ENCODE measurements around the gene ZMYND19.
"Not testable (repeated sequence)": the region's sequence is repeated elsewhere in the genome, so short reads cannot be mapped to it uniquely, and the experiment has no call there.

Gene ZMYND19

DNA sequence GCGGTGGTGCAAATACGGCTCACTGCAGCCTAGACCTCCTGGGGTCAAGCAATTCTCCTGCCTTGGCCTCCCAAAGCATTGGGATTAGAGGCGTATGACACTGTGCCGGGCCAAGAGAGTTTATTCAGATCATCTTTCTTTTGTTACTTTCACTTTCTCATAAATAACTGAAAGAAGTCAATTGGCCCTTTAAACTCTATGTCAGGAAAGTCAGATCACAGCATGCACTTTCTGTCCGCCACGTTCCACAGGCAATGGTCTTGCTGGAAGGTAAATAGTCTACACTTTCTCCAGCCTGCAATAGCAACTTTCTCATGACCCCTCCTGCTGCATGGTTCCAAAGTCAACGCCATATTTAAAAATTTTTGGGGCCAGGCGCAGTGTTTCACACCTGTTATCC lies 8.6 kb upstream of the ZMYND19 start:
- Histone ChIP-seq H3K4me1 (no peaks in the 10 kb centered on the region), H3K27me3 (ENCODE audit: control insufficient read depth, insufficient read depth, low read length) (no peaks in the 10 kb centered on the region), H3K36me3 (ENCODE audit: control insufficient read depth, insufficient read depth, low read length) (no peaks in the 10 kb centered on the region), H2AFZ (no peak overlapping the region), H3K9ac (no peak overlapping the region), H3K4me2 (ENCODE audit: low read length) (no peak overlapping the region), H3K27ac (no peak overlapping the region), H3K4me3 (ENCODE audit: low read depth, low read length) (no peak overlapping the region), H3K9me3 (ENCODE audit: control insufficient read depth, low read length) (no peaks in the 10 kb centered on the region), H3K79me2 (no peaks in the 10 kb centered on the region)
- no peak for TF ChIP-seq CTCF (IDR thresholded peaks at IDR 0.05)

- H3K27me3 ChIP-seq (ENCODE audit: control insufficient read depth, insufficient read depth, low read length); H2AFZ ChIP-seq; H3K4me3 ChIP-seq (ENCODE audit: low read depth, low read length): not testable (repeated sequence)
Measured at GRCh38 chr9:137596577-137596976, 6.3 kb upstream of the ZMYND19 start.

GRCh38 chr9:137593176-137593575 lies 2.9 kb upstream of the ZMYND19 start:
- no peaks in the 10 kb centered on the region for H3K36me3 ChIP-seq (ENCODE audit: control insufficient read depth, insufficient read depth, low read length)
- no peaks in the 10 kb centered on the region for H3K9me3 ChIP-seq (ENCODE audit: control insufficient read depth, low read length)
- H3K79me2 ChIP-seq: no peaks in the 10 kb centered on the region
- no peak overlapping the region for H3K4me3 ChIP-seq (ENCODE audit: low read depth, low read length)
- no peak overlapping the region for H3K27ac ChIP-seq
- no peak overlapping the region for H2AFZ ChIP-seq
- H3K9ac ChIP-seq: no peak overlapping the region
- TF ChIP-seq CTCF (IDR thresholded peaks at IDR 0.05): no peak
- H3K4me2 ChIP-seq (ENCODE audit: low read length): no peak overlapping the region
- H3K4me1 ChIP-seq: peaks cover 4% of the 10 kb centered on the region
- H3K27me3 ChIP-seq (ENCODE audit: control insufficient read depth, insufficient read depth, low read length): no peaks in the 10 kb centered on the region

More at GRCh38 chr9:137596577-137596976, 6.3 kb upstream of the ZMYND19 start:
- not testable (repeated sequence) for H3K4me1 ChIP-seq; H3K79me2 ChIP-seq; H3K36me3 ChIP-seq (ENCODE audit: control insufficient read depth, insufficient read depth, low read length); H3K9me3 ChIP-seq (ENCODE audit: control insufficient read depth, low read length); H3K27ac ChIP-seq; H3K4me2 ChIP-seq (ENCODE audit: low read length); H3K9ac ChIP-seq

GRCh38 chr9:137592767-137593166 lies 2.5 kb upstream of the ZMYND19 start:
- TF ChIP-seq CTCF (IDR thresholded peaks at IDR 0.05): no peak
- Histone ChIP-seq H3K79me2 (no peaks in the 10 kb centered on the region), H3K27me3 (ENCODE audit: control insufficient read depth, insufficient read depth, low read length) (no peaks in the 10 kb centered on the region), H3K9ac (no peak overlapping the region), H3K36me3 (ENCODE audit: control insufficient read depth, insufficient read depth, low read length) (no peaks in the 10 kb centered on the region), H2AFZ (no peak overlapping the region), H3K9me3 (ENCODE audit: control insufficient read depth, low read length) (no peaks in the 10 kb centered on the region), H3K27ac (no peak overlapping the region), H3K4me3 (ENCODE audit: low read depth, low read length) (no peak overlapping the region), H3K4me2 (ENCODE audit: low read length) (no peak overlapping the region), H3K4me1 (peaks cover 4% of the 10 kb centered on the region)

DNA sequence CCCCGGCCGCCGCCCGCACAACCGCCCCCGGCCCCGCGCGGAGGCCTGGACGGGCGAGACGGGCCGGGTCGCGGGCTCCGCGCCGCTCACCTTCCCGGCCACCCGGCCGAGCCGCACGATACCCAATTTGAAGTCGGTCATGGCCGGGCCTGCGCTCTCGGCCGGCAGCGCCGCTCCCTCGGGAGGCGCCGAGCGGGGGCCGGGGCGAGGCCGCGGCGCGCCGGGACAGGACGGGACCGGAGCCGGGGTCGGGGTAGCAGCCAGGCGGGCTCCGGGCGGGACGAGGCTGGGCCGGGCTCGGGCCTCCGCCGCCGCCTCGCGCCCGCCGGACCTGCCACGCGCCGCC lies 216 bp downstream of the ZMYND19 start:
- Histone ChIP-seq H3K9me3 (ENCODE audit: control insufficient read depth, low read length) (no peaks in the 10 kb centered on the region), H3K27ac (no peak overlapping the region), H3K4me3 (ENCODE audit: low read depth, low read length) (no peak overlapping the region), H3K9ac (no peak overlapping the region), H3K27me3 (ENCODE audit: control insufficient read depth, insufficient read depth, low read length) (no peaks in the 10 kb centered on the region), H3K79me2 (no peaks in the 10 kb centered on the region), H3K4me2 (ENCODE audit: low read length) (no peak overlapping the region), H2AFZ (no peak overlapping the region), H3K4me1 (peaks cover 4% of the 10 kb centered on the region), H3K36me3 (ENCODE audit: control insufficient read depth, insufficient read depth, low read length) (no peaks in the 10 kb centered on the region)
- no peak for TF ChIP-seq CTCF (IDR thresholded peaks at IDR 0.05)
